ENCODE measurements around the gene CTXND2. TPM values are rescaled to one million over a fixed set of nuclear protein-coding genes. Genes with fewer than 3 reads are reported as not detected.
"Not testable (repeated sequence)": the region's sequence is repeated elsewhere in the genome, so short reads cannot be mapped to it uniquely, and the experiment has no call there.

Gene CTXND2
- total and polyA plus RNA-seq, 7 donors = not detected

DNA sequence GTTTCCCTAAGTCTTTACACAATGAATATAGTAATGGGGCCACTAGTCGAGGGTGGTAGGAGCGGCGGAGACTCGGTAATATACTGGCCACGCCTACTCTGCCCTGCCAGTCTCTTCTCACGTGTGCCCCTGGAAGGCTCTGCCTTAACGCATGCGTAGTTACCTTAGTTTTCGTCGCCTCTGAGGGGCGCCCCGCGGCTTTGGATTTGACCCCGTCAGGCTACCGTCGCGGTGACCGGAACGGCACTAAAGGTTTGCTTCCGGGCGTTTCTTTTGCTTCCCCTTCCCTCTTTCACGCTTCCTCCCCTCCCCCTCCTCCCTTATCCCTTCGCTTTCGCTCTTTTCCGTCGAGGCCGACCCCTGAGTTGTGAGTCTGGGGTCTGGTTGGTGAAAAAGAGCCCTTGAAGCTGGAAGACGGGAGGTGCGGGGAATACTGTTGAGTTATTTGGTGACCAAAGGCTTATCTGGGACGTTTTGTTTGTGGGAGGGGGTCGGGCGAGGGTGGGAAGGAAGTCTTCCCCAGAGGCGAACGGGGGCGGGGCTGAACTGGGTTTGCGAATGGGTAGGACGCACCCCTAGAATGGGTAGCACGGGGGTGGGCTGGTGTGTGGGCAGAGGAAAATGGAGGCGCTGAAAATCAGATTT lies 39.3 kb downstream of the CTXND2 start, which contains the start of gene SETDB1:
TSS of gene SETDB1 (plus strand) at position 267 of the 645 bp plus-strand sequence. CDS start 1,352 bp downstream, outside the sequence.
- H3K4me3 ChIP-seq = peak within 1 kb of the TSS; percentile 75
- DNase-seq (peak; percentile 95 to 98), ATAC-seq (peak; percentile 97 to 99 (median 98))
- peaks cover 22% of the 10 kb centered on the region for H3K4me1 ChIP-seq
- H3K36me3 ChIP-seq (ENCODE audit: insufficient read depth in 1 of 2, low read depth in 1 of 2) = peaks cover 7 to 37% of the 10 kb centered on the region in 2 donors
- H3K9me3 ChIP-seq = no peaks in the 10 kb centered on the region
- TF ChIP-seq, protein P1, sequence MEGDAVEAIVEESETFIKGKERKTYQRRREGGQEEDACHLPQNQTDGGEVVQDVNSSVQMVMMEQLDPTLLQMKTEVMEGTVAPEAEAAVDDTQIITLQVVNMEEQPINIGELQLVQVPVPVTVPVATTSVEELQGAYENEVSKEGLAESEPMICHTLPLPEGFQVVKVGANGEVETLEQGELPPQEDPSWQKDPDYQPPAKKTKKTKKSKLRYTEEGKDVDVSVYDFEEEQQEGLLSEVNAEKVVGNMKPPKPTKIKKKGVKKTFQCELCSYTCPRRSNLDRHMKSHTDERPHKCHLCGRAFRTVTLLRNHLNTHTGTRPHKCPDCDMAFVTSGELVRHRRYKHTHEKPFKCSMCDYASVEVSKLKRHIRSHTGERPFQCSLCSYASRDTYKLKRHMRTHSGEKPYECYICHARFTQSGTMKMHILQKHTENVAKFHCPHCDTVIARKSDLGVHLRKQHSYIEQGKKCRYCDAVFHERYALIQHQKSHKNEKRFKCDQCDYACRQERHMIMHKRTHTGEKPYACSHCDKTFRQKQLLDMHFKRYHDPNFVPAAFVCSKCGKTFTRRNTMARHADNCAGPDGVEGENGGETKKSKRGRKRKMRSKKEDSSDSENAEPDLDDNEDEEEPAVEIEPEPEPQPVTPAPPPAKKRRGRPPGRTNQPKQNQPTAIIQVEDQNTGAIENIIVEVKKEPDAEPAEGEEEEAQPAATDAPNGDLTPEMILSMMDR (IDR thresholded peaks at IDR 0.05) = no peak
- 0 to 1% (median 0%) methylated on average over 39 of the region's 39 CpGs for WGBS, 3 donors
- intact Hi-C loops (cut with DNase I) = loop anchor here in 1 of 2 donors (5.0 kb wide), 1 partner anchor 76 kb away; no protein-coding TSS in a partner anchor
- H3K27ac ChIP-seq = peak within 1 kb of the TSS; percentile 85
- H3K27me3 ChIP-seq (ENCODE audit: insufficient read depth in 3 of 3, low read length in 2 of 3) = no peaks in the 10 kb centered on the region

- H3K9me3 ChIP-seq = peaks cover 6% of the 10 kb centered on the region
- H3K27ac ChIP-seq = no peak overlapping the region
- WGBS, 3 donors = 87 to 92% (median 91%) methylated on average over 4 of the region's 4 CpGs
- H3K27me3 ChIP-seq (ENCODE audit: insufficient read depth in 3 of 3, low read length in 2 of 3) = no peaks in the 10 kb centered on the region
- TF ChIP-seq, protein P1 (IDR thresholded peaks at IDR 0.05) = no peak
- H3K36me3 ChIP-seq (ENCODE audit: insufficient read depth in 1 of 2, low read depth in 1 of 2) = peaks cover 7 to 51% of the 10 kb centered on the region in 2 donors
- no peak overlapping the region for H3K4me3 ChIP-seq
- no peak for ATAC-seq
- no peak for DNase-seq
- peaks cover 16% of the 10 kb centered on the region for H3K4me1 ChIP-seq
- intact Hi-C loops (cut with DNase I) = loop anchor here in 1 of 2 donors (5.0 kb wide), 1 partner anchor 75 kb away; no protein-coding TSS in a partner anchor
These were observed 40.7 kb downstream of the CTXND2 start for GRCh38 chr1:150927624-150928023.

DNA sequence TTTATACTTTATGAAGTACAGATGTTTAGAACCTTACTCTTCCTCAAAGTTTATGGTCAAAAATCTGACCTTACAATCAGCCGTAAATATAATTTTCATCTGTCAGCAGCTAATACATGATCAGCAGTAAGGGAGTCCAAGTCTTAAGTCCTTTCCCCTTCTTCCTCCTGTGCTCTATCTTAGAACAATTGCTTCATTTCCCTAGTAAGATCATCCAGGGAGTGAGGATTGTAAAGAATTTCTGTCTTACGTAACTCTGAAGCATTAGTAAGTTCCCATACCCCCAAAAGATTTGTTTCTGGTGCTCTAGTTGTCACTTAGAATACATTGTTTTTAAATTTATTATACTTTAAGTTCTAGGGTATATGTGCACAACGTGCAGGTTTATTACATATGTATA lies 41.4 kb downstream of the CTXND2 start:
- H3K4me1 ChIP-seq = peaks cover 15% of the 10 kb centered on the region
- H3K27me3 ChIP-seq (ENCODE audit: insufficient read depth in 3 of 3, low read length in 2 of 3) = no peaks in the 10 kb centered on the region
- peaks cover 6% of the 10 kb centered on the region for H3K9me3 ChIP-seq
- TF ChIP-seq, protein P1 (IDR thresholded peaks at IDR 0.05) = no peak
- H3K4me3 ChIP-seq = no peak overlapping the region
- intact Hi-C loops (cut with DNase I) = loop anchor here in 1 of 2 donors (5.0 kb wide), 1 partner anchor 74 kb away; no protein-coding TSS in a partner anchor
- ATAC-seq (no peak), DNase-seq (no peak)
- H3K27ac ChIP-seq = no peak overlapping the region
- WGBS, 3 donors = 94 to 96% (median 95%) methylated on average over 3 of the region's 3 CpGs
- peaks cover 7 to 58% of the 10 kb centered on the region in 2 donors for H3K36me3 ChIP-seq (ENCODE audit: insufficient read depth in 1 of 2, low read depth in 1 of 2)

- not testable (repeated sequence) for ATAC-seq
These were observed 41.8 kb downstream of the CTXND2 start for GRCh38 chr1:150928775-150929174.

GRCh38 chr1:150931773-150932172 lies 44.8 kb downstream of the CTXND2 start:
- intact Hi-C loops (cut with DNase I) = no loop called here
- peaks cover 6% of the 10 kb centered on the region for H3K9me3 ChIP-seq
- peaks cover 10 to 93% of the 10 kb centered on the region in 2 donors for H3K36me3 ChIP-seq (ENCODE audit: insufficient read depth in 1 of 2, low read depth in 1 of 2)
- TF ChIP-seq, protein P1 (IDR thresholded peaks at IDR 0.05) = no peak
- H3K4me3 ChIP-seq = no peak overlapping the region
- H3K4me1 ChIP-seq = peaks cover 15% of the 10 kb centered on the region
- no peak overlapping the region for H3K27ac ChIP-seq
- ATAC-seq (no peak), DNase-seq (no peak)
- no peaks in the 10 kb centered on the region for H3K27me3 ChIP-seq (ENCODE audit: insufficient read depth in 3 of 3, low read length in 2 of 3)
- WGBS, 3 donors = 96 to 100% (median 97%) methylated on average over 1 of the region's 1 CpG

More at GRCh38 chr1:150928775-150929174, 41.8 kb downstream of the CTXND2 start:
- intact Hi-C loops (cut with DNase I) = loop anchor here in 1 of 2 donors (5.0 kb wide), 1 partner anchor 74 kb away; no protein-coding TSS in a partner anchor
- 96 to 97% (median 96%) methylated on average over 5 to 6 of the region's 6 CpGs for WGBS, 3 donors
- Histone ChIP-seq H3K4me1 (peaks cover 15% of the 10 kb centered on the region), H3K36me3 (ENCODE audit: insufficient read depth in 1 of 2, low read depth in 1 of 2) (peaks cover 7 to 63% of the 10 kb centered on the region in 2 donors)
- not testable (repeated sequence) for H3K27ac ChIP-seq; H3K27me3 ChIP-seq (ENCODE audit: insufficient read depth in 3 of 3, low read length in 2 of 3); H3K9me3 ChIP-seq; DNase-seq; H3K4me3 ChIP-seq

All from psoas muscle (tissue), 8 donors.